Measurements from ENCODE around the gene CNOT6. TPM values are rescaled to one million over a fixed set of nuclear protein-coding genes. Genes with fewer than 3 reads are reported as not detected.

CNOT6 gene
- total RNA-seq, 1 experiment from 2014 or later = 10.6 TPM

GRCh38 chr5:180609386-180609785 is 115.2 kb downstream of the CNOT6 start:
- H3K9ac ChIP-seq (ENCODE audit: low read length) = no peak overlapping the region
- H3K36me3 ChIP-seq (ENCODE audit: low read depth, low read length) = no peaks in the 10 kb centered on the region
- H3K79me2 ChIP-seq (ENCODE audit: low read length) = no peaks in the 10 kb centered on the region
- no peak overlapping the region for H3K27ac ChIP-seq (ENCODE audit: low read length)
- no peak overlapping the region for H2AFZ ChIP-seq (ENCODE audit: low read length)
- intact Hi-C loops (cut with micrococcal nuclease) = loop anchor here (5.0 to 10.0 kb wide), 2 partner anchors 115 to 317 kb away; partner anchors contain the start of genes CNOT6 and MAPK9
- H3K9me3 ChIP-seq (ENCODE audit: low read length) = no peaks in the 10 kb centered on the region
- POLR2A ChIA-PET (ENCODE audit: unreplicated experiment) = no interaction called here
- no peak overlapping the region for H3K4me2 ChIP-seq (ENCODE audit: low read length)
- ATAC-seq (no peak), DNase-seq (no peak)
- no TSS peak for BruUV-seq (replicated peaks)
- H3F3A ChIP-seq (ENCODE audit: low read length, unreplicated experiment) = no peaks in the 10 kb centered on the region
- TF ChIP-seq EZH2phosphoT487 (IDR thresholded peaks at IDR 0.05; ENCODE audit: borderline replicate concordance, low read length) (no peak), EZH2 (IDR thresholded peaks at IDR 0.05; ENCODE audit: low read length, unreplicated experiment) (no peak), CTCF (conservative IDR thresholded peaks at IDR 0.05; ENCODE audit: low read depth, low read length) (no peak)
- H3K9me2 ChIP-seq (replicated peaks; ENCODE audit: low read length) = no peaks in the 10 kb centered on the region
- H4K20me1 ChIP-seq (ENCODE audit: low read length) = no peaks in the 10 kb centered on the region
- no peak overlapping the region for H3K4me3 ChIP-seq (ENCODE audit: low read length)
- H3K4me1 ChIP-seq (ENCODE audit: insufficient read depth, low read length) = no peaks in the 10 kb centered on the region
- H3K27me3 ChIP-seq (ENCODE audit: low read length) = 0 out of 2 replicates have a peak, but pooled peaks cover 3% of the 10 kb centered on the region
- CTCF ChIA-PET = no interaction called here

- no peaks in the 10 kb centered on the region for H3K9me3 ChIP-seq (ENCODE audit: low read length)
- BruUV-seq (replicated peaks) = no TSS peak
- no peaks in the 10 kb centered on the region for H3K9me2 ChIP-seq (replicated peaks; ENCODE audit: low read length)
- H3K36me3 ChIP-seq (ENCODE audit: low read depth, low read length) = no peaks in the 10 kb centered on the region
- ChIA-PET CTCF (no interaction called here), POLR2A (ENCODE audit: unreplicated experiment) (no interaction called here)
- no peaks in the 10 kb centered on the region for H3F3A ChIP-seq (ENCODE audit: low read length, unreplicated experiment)
- H3K9ac ChIP-seq (ENCODE audit: low read length) = no peak overlapping the region
- H3K4me1 ChIP-seq (ENCODE audit: insufficient read depth, low read length) = no peaks in the 10 kb centered on the region
- H3K27me3 ChIP-seq (ENCODE audit: low read length) = 0 out of 2 replicates have a peak, but pooled peaks cover 3% of the 10 kb centered on the region
- ATAC-seq (no peak), DNase-seq (no peak)
- no peak overlapping the region for H3K4me2 ChIP-seq (ENCODE audit: low read length)
- intact Hi-C loops (cut with micrococcal nuclease) = loop anchor here (5.0 to 10.0 kb wide), 2 partner anchors 115 to 318 kb away; partner anchors contain the start of genes CNOT6 and MAPK9
- no peaks in the 10 kb centered on the region for H4K20me1 ChIP-seq (ENCODE audit: low read length)
- no peaks in the 10 kb centered on the region for H3K79me2 ChIP-seq (ENCODE audit: low read length)
- no peak overlapping the region for H2AFZ ChIP-seq (ENCODE audit: low read length)
- TF ChIP-seq EZH2 (IDR thresholded peaks at IDR 0.05; ENCODE audit: low read length, unreplicated experiment) (no peak), CTCF (conservative IDR thresholded peaks at IDR 0.05; ENCODE audit: low read depth, low read length) (no peak), EZH2phosphoT487 (IDR thresholded peaks at IDR 0.05; ENCODE audit: borderline replicate concordance, low read length) (no peak)
- H3K4me3 ChIP-seq (ENCODE audit: low read length) = no peak overlapping the region
- no peak overlapping the region for H3K27ac ChIP-seq (ENCODE audit: low read length)
Observed at GRCh38 chr5:180609817-180610550, 115.8 kb downstream of the CNOT6 start.

All from PC-3 (cell line).